ENCODE measurements around the gene MRPL2.

MRPL2 gene

DNA sequence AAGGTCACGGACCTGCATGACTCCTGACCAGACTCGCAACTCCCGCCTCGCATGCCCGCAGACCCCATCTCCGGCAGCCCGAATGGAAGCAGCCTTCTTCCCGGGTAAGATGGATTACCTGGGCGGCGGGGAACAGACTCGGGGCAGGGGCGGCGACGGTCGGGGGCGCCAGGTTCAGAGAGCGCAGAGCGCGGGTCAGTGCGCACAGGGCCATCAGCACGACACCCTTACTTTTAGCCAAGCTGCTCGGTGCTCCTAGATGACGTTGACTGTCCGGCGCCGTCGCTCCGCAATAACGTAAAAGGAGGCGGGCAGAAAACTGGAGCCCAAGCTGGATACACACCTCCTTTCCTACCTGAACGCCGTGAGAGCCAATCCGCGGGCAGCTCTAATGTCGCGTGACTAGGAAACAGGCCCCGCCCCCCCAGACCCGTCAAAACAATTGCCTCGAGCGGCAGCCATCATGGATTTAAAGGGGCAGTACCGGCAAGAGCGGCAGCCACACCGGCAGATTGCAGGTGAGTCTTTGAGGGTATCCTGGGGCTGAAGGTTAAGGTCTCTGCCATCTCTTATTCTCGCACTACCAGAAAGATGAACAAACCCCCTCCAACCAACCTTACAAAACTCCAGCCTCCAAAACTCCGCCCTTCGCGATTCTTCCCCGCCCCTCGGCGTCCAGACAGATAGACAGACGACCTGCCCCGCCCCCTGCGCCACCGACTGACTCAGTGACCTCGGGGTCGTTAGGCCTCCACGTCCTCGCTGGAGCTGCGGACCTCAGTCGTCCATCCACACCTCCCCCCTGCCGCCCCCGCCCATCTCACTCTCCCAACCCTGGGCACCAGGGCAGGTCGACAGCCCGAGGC is at the start of gene MRPL2, which contains the start of gene KLC4:
Gene MRPL2 (minus strand): TSS at position 267 of the 866 bp plus-strand sequence. CDS start 53 bp downstream, at position 214.
Gene KLC4 (plus strand): TSS at position 464 of the 866 bp plus-strand sequence. CDS start 1,705 bp downstream, outside the sequence.
- peak; percentile 98 for DNase-seq

DNA sequence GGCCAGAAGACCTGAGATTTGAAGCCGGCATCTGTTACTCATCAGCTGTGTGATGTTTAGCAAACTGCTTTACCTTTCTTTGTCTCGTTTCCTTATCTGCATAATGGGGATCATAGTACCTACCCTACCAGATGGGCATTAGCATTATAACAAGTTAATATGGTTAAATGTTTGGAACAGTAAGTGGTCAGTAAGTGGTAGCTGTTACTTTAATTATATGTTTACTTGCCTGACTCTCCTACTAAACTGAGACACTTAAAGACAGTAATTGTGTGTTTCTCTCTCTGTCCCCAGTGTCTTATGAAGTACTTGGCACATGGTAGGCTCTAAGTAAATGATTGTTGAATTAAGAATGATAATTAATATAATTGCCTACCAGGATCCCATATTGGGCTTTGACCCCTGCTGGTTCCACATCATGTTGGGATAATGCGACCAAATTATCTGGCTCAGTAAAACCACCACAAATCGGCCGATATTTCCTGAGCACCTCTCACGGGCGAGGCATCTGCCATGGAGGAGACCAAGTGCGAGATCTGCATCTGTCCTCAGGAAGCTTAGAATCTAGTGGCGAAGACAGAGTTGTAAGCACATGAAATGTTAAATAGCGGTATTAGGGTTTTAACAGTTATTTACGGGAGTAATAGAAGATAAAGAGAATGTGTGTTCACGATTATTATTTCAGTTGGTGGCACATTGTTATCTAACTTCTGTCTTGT is 48.3 kb upstream of the MRPL2 start:
- DNase-seq: no peak

DNA sequence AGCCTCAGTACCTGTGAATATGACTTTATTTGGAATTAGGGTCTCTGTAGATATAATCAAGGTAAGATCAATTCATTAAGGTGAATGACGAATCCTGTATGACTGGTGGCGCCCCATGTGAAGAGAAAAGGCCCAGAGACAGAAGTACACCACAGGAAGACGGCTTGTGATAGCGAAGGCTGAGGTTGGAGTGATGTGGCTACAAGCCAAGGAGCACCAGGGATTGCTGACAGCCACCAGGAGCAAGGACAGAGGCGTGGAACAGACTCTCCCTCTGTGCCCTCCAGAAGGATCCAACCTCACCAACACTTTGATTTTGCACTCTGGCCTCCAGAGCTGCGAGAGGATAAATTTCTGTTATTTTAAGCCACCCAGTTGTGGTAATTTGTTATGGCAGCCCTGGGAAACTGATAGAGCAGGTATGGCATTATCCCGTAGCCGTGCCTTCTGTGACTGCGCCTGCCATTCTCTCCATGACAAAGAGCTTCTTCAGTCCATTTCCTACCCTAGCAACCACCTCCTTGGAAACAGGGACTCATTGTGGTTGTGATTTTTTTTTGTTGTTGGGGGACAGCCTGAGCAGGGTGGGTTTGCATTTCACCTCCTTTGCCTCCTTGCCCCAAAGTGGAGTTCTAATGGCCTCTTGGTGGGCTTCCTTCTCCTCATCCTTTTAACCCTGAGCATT is 46.4 kb upstream of the MRPL2 start:
- no peak for DNase-seq

DNA sequence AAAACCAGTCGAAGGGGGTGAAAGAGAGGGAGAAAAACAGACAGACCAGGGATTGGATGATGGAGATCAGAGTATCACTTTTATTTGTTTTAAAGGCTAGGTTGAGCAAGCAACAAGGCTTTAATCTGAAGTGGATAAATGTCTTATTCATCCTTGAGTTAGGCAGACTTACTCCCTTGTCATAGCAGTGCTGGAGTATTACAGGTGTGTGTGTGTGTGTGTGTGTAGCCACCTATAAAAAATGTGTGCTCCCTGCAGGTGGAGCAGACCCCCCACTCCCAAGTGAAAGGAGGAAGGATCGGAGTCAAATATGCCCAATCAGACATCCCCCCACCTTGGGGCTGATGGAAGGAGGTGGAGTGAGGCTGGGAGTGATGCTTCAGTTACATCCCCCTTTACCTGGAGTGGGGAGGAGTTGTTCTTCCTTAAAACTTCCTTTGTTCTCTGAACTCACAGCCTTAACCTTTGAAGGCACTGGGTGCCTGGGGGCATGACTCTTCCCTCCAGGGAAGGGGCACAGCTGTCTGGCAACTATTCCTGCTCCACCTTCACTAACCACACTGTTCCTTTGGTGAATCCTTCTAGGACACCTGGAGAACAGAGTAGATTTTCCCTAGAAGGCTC is 44.1 kb upstream of the MRPL2 start:
- DNase-seq: no peak

DNA sequence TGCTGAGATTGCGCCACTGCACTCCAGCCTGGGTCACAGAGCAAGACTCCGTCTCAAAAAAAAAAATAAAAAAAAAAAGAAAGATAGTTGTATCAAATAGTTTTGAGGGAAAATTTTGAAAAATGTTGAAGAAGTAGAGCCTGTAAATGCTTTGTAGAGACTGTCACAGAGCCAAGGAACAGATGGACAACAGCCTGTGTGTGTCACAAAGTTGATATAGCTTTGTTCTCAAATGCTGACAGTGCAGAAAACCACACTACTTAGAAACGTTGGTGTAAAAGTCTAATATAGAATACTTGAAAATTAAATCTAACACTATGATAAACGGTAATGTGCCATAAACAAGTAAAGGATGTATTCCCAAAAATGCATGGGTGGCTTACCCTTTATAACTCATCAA is 42.3 kb upstream of the MRPL2 start:
- no peak for DNase-seq

DNA sequence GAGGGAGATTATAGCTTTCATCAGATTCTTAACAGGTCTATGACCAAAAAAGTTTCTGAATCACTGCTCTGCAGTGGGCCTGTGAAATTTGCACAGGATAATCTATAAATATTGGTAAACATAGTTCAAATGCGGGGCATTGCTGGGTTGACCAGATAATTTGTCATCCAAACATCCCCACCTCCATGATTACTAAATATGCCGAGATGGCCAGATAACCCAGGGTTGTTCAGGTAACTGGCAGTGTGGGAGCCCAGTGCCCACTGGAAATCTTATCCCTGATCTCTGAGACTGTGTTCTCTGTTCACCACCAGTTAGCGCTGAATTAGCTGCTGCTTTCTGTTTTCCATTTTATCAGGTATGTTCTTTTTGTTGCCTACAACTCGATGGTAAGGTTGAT is 38.3 kb upstream of the MRPL2 start:
- no peak for DNase-seq

DNA sequence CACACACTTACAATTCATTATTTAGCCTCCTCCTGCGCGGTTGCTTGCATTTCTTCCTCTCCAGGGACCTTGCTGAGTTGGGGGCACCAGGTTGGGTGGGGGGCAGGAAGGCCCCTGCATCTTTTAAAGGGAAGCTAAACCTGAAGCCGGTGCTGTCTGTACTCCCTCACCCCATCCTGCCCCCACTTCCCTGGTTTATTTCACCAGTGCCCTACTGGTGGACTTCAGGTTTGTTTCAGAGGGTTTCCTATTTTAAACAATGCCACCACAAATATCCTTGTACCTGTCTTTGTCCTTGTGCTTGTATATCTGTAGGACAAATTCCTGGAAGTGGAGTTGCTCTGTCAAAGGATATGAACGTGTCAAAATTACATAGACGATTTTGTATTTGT is 37.9 kb upstream of the MRPL2 start:
- DNase-seq: no peak

DNA sequence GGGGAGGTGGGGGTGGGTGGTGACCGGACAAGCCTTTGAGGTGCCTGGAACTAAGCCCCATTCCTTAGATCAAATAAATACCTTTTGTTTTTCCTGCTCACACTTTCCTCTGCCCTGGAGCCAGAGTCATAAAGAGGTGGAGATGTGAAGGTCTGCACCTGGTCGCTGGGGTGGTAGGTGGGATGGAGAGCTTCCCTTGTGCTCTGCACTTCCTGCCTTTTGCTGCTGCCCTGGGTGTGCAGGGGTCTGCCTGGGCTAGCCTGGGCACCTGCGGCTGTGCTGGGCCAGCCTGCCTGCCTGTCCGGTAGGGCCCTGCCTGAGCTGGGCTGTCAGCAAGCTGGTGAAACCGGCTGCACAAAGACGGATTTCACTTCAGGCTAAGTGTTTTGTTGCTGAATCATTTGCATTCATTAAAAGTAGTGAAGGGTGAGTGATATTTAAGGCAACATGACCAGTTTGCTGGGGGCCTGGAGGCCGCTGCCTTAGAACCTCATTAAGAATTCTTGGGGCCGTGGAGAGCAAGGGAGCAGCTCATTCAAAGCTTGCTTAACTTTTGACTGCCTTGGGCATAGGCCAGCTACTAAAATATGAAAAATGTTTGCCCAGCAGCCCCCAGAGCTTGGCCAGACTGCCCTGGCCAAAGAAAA is 37.3 kb upstream of the MRPL2 start:
- no peak for DNase-seq

DNA sequence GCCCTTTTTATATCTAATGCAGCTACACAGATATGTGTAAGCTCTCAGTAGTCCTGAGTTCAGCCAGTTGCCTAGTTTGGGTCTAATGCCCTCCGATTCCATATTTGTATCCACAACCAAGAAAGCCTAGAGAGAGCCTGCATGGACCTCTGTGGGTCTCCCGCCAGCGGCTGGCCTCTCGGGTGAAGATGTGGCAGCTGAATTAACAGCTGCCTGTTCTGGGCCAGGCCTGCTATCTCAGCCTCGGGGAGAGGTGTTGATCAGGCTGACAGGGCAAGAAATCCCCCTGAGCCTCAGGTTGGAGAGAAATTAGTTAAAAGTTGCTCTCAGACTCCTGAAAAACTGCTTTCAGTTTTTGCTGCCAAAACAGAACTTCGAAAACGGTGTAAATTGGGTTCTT is 36.7 kb upstream of the MRPL2 start:
- no peak for DNase-seq

DNA sequence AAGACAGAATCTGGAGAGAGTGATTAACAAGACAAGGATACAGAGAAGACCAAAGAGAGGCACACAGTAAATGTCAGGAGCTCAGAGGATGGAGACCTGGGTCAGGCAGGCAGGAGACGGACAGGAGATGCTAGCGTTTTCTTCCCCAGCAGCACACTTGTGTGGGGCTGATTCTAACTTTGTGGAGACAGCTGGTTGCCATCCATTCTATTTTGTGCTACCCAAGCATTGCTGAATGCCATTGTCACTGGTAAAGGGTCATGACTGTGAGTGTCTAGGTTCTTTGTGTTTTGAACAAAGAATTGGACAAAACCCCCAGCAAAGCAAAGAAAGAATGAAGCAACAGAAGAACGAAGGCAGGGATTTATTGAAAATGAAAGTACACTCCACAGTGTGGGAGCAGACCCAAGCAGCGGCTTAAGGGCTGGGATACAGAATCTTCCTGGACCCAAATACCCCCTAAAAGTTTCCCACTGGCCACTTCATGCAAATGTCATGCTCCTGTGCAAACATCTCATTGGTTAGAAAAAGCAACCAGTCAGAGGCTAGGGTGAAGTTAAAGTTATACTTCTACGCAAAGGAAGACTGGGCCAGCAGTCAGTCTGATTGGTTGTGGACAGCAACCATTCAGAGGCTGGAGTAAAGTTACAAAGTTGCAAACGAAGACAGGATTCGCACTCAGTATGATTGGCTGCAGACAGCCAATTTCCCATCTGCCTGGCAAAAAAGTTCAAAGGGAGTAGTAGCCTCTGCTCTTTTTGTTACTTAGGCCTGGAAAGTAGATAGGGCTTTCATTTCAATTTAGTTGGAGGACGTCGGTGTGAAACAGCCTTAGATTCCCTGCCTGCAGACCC is 34.4 kb upstream of the MRPL2 start:
- DNase-seq: no peak

DNA sequence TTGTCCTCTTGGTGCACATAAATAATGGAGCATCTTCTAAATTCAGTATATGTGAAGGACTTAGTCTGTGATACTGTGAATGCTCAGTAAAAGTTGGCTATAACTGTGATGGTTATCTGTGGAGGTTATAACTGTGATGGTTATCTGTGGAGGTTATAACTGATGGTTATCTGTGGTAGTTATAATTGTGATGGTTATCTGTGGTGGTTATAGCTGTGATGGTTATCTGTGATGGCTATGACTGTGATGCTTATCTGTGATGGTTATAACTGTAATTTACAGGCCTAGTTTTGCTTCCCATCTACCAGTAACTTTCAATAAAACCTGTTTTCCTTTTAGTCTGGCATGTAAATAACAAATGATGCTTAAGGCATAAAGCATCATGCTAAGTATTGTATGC is 33.4 kb upstream of the MRPL2 start:
- DNase-seq: no peak

DNA sequence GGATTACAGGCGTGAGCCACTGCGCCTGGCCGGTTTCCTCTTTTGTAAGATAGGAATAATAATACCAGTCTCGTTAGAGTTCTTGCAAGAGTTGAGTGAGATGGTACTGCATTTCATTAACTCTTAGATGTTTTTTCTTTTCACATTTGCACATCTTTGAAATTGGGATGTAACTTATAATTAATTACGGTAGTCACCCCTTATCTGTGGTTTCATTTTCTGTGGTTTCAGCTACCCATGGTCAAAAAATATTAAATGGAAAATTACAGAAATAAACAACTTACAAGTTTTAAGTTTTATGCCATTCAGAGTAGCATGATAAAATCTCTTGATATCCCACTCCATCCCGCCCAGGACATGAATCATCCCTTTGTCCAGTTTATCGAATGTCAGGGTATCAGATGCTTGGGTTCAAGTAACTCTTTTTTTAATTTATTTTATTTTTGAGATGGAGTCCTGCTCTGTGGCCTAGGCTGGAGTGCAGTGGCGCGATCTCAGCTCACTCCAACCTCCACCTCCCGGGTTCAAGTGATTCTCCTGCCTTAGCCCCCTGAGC is 32.3 kb upstream of the MRPL2 start:
- no peak for DNase-seq

DNA sequence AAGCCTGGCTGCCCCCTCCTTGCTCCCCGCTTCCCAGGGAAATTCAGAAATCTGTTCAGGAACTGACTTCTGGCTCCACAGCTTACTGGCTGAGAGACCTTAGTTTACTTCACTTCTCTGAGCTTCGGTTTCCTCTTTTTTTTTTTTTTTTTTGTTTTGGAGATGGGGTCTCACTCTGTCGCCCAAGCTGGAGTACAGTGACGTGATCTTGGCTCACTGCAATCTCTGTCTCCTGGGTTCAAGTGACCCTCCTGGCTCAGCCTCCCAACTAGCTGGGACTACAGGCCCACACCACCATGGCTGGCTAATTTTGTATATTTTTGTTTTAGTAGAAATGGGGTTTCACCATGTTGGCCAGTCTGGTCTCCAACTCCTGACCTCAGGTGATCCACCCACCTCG is 31.8 kb upstream of the MRPL2 start:
- no peak for DNase-seq

DNA sequence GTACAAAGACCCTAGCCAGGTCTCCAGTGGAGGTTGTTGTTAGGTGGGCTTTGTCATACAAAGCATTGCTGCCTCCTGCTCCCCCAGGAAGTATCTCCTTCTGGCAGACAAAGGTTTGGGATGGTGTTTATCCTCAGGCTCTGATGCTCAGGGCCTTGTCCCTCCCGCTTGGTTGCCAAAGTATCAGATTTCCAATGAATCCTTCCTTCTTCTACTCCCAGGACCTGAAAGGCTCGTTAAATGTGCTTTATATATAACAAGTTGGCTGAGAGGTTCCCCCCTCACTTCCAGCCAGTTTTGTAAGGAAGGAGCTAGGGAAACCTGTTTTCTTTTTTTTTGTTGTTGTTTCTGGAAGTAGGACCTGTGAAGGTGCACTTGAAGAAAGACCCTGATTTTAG is 31.3 kb upstream of the MRPL2 start:
- no peak for DNase-seq

DNA sequence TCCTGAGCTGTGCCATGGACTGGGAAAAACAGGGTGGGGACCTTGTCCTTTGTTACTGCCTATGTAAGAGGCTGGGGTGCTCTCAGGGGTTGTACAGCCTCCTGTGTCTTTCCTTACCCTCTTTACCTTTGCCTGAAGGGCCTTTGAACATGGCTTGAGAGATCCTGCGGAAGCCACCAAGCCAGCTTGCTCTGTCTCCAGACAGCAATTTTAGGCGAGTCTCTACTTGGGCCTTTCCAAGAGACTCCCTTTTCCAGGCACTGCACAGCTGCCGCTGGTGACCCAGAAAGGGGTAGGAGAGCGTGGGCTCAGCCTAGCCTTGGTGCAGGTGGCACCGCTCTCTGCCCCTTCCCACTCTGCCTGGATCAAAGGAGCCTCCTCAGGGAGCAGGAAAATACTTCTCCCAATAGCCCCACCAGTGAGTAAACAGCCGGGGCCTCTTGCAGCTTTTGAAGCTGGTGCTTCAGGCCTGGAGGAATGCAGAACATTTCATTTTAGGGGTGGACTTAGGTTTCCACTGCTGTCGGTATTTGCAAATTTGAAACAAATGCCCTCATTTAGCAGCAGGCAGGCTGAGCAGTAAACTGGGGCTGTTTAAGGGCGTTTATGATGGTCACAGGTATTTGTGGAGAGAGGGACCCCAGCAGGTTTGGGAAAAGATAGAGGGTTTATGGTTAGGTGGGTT is 30.8 kb upstream of the MRPL2 start:
- no peak for DNase-seq

DNA sequence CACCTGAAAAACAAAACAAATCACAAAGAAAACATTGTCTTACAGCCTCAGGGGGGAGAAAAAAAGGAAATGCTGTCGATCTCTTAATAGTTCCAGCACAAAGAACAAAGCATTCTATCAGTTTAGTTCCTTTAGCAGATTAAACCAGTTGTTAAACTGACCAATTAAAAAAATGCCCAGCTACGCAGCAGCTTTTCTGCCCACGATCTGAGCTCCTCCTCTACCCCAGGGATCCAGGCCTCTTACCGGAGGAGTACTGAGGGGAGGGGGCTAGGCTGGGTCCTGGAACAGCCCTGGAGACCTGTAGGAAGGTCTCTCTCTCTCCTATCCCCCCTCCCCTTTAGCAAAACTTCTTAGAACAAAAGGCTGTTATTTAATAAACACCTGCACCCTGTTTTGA is 30.2 kb upstream of the MRPL2 start:
- no peak for DNase-seq

DNA sequence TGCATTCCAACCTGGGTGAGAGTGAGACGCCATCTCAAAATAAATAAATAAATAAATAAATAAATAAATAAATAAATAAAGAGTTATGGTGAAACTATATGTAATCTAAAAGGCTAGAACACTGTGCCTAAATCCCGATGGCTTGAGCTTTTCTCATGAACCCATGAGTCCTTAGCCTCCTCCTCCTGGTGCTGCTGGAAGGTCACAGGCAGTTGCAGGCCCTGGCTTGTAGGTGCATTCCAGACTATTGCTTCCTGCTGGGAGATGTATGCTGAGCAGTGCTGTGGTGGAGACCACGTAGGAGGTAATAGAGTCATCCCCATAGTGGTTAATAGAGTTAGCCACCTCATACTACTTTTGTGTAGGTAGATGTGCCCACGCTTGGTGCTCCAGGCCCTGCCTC is 29.4 kb upstream of the MRPL2 start:
- no peak for DNase-seq

DNA sequence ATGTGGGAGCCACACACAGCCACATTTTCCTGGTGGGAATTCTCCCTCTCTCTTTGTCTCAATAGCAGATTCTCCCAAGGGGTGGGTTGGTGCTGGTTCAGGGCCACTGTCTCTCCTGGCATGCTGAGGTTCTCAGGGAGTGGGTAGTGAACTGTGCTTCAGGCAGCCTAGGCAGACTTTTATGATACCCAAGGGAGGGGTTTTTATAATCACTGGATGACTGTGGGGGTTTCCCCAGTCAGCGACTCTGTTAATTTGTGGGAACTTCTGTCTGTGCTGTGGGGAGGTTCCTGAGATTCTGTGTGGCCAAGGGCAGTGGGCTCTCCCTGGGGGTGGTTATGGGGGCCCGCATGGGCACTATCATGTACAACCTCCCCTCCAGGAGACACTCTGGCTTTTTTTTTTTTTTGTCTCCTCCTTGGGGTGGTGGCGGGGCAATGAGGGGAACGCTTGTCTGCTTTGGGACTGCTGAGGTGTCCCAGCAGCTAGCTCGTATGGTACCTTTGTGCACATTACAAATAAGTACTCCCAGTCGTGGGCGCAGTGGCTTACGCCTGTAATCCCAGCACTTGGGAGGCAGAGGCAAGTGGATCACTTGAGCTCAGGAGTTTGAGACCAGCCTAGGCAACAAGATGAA is 26.9 kb upstream of the MRPL2 start:
- DNase-seq: peak; percentile 21 to 30

DNA sequence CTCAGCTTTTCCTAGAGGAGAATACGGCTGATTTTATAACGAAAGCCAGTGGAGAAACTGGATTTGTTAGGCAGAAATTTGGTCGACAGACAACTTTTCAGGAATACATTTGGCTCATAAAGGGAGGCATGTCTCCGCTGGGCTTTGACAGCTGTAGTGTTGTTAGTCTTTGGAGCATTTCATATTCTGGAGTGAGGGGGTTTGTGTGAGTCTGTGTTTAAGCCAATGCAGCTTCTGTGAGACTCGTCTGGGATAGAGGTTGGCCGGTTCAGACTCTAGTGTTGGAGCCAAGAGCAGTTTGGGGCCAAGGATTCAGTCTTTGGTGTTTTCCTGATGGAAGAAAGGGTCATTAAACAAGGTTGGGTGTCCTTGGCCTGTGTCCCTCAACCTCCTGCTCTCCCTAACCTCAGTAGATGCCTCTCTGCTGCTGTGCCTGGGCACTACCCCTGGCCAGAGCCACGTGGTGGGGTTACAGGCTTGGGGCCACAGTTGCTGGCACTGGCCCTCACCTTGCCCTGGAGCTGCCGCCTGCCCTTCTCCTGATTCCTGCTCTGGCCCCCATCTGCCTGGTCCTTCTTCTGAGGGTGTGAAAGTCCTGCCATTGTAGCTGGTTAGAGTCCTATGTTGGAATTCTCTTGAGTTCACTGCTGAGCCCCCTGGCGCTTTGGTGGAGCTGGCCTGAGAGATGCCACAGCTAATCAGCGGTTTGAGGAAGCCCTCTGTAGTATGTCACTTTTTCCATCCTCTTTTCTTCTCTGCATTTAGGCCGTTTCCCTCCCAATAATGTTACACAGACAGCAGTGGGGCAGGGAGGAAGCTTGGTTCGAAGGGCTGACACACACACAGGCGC is 23.8 kb upstream of the MRPL2 start:
- no peak for DNase-seq

Data from activated CD4-positive, alpha-beta T cell treated with anti-CD3 and anti-CD28 coated beads, Interleukin-2, amount 50 U/mL, for 48 hours (primary cell).